Measurements from ENCODE around the gene SLFN14. TPM values are rescaled to one million over a fixed set of nuclear protein-coding genes. Genes with fewer than 3 reads are reported as not detected.

The SLFN14 gene
- total RNA-seq, 1 experiment from 2014 or later = not detected

GRCh38 chr17:35577830-35578196, 17.2 kb upstream of the SLFN14 start:
- H3K4ac ChIP-seq (ENCODE audit: low read depth, low read length) = no peak overlapping the region
- no peak overlapping the region for H2BK5ac ChIP-seq (ENCODE audit: insufficient read length, low read length)
- no peak overlapping the region for H3K23ac ChIP-seq (ENCODE audit: insufficient read length, low read depth, low read length)
- WGBS (ENCODE audit: extremely low coverage, insufficient read length, low lambda C conversion rate) = no CpG with 5 or more reads among the region's 8 CpGs
- H2BK12ac ChIP-seq (ENCODE audit: insufficient read length, low read depth, low read length) = no peak overlapping the region
- peak overlapping the region in 2 of 3 experiments; percentile 17 to 96; a peak in 3 of 7 replicates for H3K27ac Mint-ChIP-seq
- H3K9me3 Mint-ChIP-seq = no peaks in the 10 kb centered on the region
- peaks cover 8% of the 10 kb centered on the region for H3K23me2 ChIP-seq (ENCODE audit: insufficient read length, low read depth, low read length, poor library complexity, severe bottlenecking)
- peak overlapping the region; percentile 36 for H3K9ac ChIP-seq (ENCODE audit: extremely low read depth, insufficient read length, low read length)
- no peak overlapping the region for H3K56ac ChIP-seq (ENCODE audit: insufficient read length, low read depth, low read length)
- no peaks in the 10 kb centered on the region for H3K27me3 ChIP-seq (ENCODE audit: insufficient read depth, low read length)
- peak overlapping the region; percentile 94 for H3K4me3 Mint-ChIP-seq
- H3K4me2 ChIP-seq (ENCODE audit: insufficient read depth, insufficient read length, low read length) = peak overlapping the region; percentile 87
- H3K18ac ChIP-seq (ENCODE audit: insufficient read length, low read depth, low read length) = no peak overlapping the region
- H2BK120ac ChIP-seq (ENCODE audit: low read depth, low read length, poor library complexity, severe bottlenecking) = no peak overlapping the region
- H2AFZ ChIP-seq (ENCODE audit: low read length) = no peak overlapping the region
- H3K4me1 Mint-ChIP-seq = peaks cover 9 to 10% of the 10 kb centered on the region in 2 experiments
- H2BK15ac ChIP-seq (ENCODE audit: low read depth, low read length) = no peak overlapping the region
- H2BK20ac ChIP-seq (ENCODE audit: low read depth, low read length, poor library complexity, severe bottlenecking) = no peak overlapping the region
- DNase-seq = no peak
- no peaks in the 10 kb centered on the region for H4K20me1 ChIP-seq (ENCODE audit: control insufficient read depth, insufficient read depth, insufficient read length)
- no peak overlapping the region for H4K91ac ChIP-seq (ENCODE audit: insufficient read length, low read depth, low read length)
- no peak overlapping the region for H3K14ac ChIP-seq (ENCODE audit: insufficient read depth, low read length)
- no peak overlapping the region for H4K5ac ChIP-seq (ENCODE audit: insufficient read length, low read depth, low read length)
- H3K79me1 ChIP-seq (ENCODE audit: insufficient read depth, low read depth, low read length, poor library complexity, severe bottlenecking) = no peaks in the 10 kb centered on the region
- no peaks in the 10 kb centered on the region for H3K9me3 ChIP-seq (ENCODE audit: control insufficient read depth, low read depth, low read length)
- no peak overlapping the region for H2AK5ac ChIP-seq (ENCODE audit: insufficient read length, low read length)
- H3T11ph ChIP-seq (ENCODE audit: low read length) = no peak overlapping the region
- H3K79me2 ChIP-seq (ENCODE audit: insufficient read depth, low read length) = no peaks in the 10 kb centered on the region
- H3K36me3 Mint-ChIP-seq (ENCODE audit: insufficient read depth in 1 of 3, low read depth in 3 of 3) = peaks cover 0 to 20% (median 4%) of the 10 kb centered on the region in 3 experiments; a peak in 3 of 7 replicates
- peaks cover 1% of the 10 kb centered on the region; the same call in 1 of the 2 replicates for H3K27me3 Mint-ChIP-seq (ENCODE audit: low read depth)
- no peak overlapping the region for H3K27ac ChIP-seq (ENCODE audit: insufficient read length, low read depth, low read length)
- no peaks in the 10 kb centered on the region for H3K4me1 ChIP-seq (ENCODE audit: insufficient read depth, low read length)
- TF ChIP-seq, protein P1, sequence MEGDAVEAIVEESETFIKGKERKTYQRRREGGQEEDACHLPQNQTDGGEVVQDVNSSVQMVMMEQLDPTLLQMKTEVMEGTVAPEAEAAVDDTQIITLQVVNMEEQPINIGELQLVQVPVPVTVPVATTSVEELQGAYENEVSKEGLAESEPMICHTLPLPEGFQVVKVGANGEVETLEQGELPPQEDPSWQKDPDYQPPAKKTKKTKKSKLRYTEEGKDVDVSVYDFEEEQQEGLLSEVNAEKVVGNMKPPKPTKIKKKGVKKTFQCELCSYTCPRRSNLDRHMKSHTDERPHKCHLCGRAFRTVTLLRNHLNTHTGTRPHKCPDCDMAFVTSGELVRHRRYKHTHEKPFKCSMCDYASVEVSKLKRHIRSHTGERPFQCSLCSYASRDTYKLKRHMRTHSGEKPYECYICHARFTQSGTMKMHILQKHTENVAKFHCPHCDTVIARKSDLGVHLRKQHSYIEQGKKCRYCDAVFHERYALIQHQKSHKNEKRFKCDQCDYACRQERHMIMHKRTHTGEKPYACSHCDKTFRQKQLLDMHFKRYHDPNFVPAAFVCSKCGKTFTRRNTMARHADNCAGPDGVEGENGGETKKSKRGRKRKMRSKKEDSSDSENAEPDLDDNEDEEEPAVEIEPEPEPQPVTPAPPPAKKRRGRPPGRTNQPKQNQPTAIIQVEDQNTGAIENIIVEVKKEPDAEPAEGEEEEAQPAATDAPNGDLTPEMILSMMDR (conservative IDR thresholded peaks at IDR 0.05) = no peak
- no peak overlapping the region for H4K8ac ChIP-seq (replicated peaks; ENCODE audit: insufficient read length, low read depth, low read length)

Measured in H9 (cell line).